GM18861 (cell line): Measurements from ENCODE around the gene EFNA3.

Experiments used
- ATAC-seq: cut with Tn5 transposase; IDR thresholded peaks from one replicate; pipeline ENCODE4 v1.9.1; 2021; ENCODE audit not compliant: unreplicated experiment

EFNA3 gene

GRCh38 chr1:155066777-155067176 lies 11.9 kb upstream of the EFNA3 start:
- no peak for ATAC-seq

DNA sequence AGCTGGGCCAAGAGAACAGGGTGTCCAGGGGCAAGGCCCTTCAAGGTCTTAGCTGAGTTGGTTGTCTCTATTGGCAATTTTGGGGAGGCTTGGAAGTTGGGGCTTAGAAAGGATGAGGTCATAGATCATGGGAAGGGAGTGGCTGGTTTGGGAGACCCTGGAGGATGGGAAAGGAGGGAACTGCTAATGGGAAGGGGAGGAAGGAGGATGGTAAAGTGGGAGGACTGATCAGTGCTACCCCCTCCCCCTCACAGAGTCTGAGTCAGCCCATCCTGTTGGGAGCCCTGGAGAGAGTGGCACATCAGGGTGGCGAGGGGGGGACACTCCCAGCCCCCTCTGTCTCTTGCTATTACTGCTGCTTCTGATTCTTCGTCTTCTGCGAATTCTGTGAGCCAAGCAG lies 10.0 kb upstream of the EFNA3 start:
- no peak for ATAC-seq

DNA sequence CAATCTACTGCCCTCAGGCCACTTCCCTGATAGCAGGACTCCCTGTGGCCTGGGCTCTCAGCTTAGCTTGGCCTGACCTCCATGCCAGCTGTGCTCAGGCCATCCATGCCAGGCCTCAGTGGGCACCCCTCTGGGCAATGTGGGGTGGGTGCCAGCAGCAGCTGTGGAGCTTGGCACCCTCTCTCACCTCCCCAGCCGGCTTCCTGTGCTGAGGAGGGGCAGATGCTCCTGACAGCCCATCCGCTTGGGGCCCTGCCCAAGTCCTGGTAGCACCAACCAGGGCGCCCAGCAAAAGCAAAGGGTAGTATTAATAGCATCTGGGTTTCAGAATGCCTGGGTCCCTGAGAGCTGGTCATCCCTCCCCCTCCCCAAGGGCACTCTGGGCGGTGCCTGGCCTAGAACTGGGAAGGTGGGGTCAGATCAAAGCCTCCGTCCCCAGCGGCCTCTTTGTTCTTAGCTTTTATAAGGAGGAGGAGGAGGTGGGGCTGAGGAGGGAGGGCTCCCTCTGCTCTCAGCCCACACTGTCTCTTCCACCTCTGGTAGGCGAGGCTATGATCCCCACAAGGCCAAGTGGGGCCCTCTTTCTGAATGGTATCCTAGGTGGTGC lies 9.0 kb upstream of the EFNA3 start:
- no peak for ATAC-seq

DNA sequence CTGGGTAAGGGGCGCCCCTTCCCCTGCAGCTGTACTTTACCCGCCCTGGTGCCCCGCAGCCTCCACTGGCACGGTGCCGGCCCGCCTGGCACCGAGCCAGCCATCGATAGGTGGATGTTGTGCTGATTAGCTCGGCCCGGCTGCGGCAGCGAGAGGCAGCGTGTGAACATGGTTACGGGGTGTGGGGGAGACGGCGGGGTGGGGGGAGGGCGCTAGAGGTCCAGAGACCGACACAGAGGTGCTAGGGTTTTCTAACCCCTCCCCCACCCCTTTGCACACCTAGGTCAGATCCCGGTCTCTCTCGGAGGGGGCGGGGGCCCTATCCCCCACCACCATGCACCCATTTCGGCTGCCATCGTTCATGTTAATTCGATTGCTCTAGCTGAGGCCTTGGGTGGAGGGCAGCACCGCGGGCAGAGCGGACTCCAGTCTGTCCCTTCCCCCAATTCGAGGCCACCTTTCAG lies 8.4 kb upstream of the EFNA3 start:
- no peak for ATAC-seq

DNA sequence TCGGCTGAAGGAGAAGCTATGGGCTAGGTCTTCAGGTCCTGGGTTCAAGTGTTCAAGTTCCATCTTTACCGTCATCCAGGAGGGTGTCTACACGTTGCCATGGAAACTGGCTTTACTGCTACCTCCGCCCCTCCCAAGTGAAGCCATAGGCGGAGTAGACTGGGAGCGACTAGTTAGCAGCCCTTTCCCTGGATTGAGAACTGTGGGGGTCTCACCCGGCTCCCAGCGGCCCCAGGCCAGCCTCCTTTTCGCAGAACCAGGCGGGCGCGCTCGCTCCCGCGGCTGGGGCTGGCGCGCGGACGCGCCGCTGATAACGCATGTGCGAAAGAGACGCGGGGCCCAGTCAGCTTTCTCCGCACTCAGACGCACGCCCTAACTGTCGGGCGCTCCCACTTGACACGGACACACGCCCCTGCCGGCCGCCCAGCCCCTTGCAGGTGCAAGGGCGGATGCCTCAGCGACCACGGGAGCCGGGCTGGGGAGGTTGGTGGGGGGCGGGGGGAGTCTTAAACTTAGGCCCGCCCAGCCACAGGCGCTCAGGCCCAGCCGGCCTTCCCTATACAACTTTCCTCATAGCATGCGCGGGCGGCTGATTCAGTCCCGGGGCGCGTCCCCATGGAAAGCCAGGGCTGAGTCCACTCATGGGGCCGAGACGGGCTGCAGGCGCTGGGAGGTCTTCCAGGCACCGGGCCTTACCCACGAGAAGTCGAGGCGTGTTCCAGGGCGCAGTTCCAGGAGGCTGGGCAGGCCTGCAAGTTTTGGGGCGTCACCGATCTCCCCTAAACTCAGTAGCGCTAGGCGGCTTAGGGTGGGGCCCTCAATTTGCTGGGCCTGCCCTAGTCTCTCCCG lies 7.7 kb upstream of the EFNA3 start:
- ATAC-seq: no peak

GRCh38 chr1:155071701-155072100 lies 6.9 kb upstream of the EFNA3 start:
- ATAC-seq: no peak

- no peak for ATAC-seq
These were observed 5.9 kb upstream of the EFNA3 start for GRCh38 chr1:155072531-155073289.

DNA sequence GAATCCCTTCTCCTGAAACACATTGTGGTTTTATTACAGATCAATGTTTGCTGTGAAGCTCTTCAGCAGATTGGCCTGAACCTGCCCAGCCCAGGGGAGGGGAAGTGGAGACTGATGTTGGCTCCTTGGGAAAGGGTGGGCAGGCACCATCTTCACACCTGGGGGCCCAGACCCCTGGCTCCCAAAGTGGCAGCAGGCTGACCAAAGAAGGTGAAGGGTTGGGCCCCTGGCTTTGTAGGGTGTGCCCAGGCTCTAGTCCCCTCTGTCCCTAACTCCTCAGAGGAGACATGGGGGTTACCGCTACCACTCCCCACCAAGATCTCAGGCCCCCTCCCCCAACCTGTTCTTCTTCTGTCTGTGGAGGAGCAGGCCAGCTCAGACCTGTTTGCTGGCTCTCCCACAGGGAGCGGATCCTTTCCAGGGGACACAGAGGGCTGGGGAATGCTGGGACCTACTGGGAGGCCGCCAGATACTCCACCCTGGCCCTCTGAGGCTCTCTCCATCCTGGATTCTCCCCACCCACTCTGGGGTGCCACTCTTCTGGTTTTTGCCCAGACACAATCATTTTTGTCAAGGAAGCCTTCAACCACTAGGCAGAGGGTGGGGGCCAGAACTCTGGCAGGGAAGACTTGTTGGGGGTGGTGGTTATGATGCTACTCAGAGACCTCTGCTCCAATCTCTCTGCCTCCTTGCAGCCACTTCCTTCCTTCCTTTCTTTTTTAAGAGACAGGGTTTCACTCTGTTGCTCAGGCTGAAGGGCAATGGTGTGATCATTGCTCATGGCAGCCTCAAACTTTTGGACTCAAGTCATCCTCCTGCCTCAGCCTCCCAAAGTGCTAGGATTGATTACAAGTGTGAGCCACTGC lies 5.0 kb upstream of the EFNA3 start:
- ATAC-seq: no peak

DNA sequence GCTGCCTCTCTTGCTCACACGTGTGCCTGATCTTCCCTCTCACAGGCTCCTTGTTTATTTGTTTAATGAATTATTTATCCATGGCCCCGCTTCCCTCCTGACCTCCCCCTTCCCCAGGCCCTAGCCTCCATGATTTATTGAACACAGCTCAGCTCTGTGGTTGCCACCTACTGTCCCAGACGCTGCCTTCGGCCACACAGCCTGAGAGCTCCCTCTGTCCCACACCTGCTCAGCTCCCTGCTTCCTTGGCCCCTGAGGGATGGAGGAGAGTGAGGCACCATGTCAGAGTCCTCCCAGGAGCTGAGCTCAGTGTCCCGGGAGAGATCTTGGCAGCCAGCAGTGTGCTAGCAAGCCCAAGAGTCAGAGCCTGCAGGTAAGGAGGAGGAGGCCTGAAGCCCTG lies 3.1 kb upstream of the EFNA3 start:
- ATAC-seq: no peak

GRCh38 chr1:155076371-155076770 lies 2.3 kb upstream of the EFNA3 start:
- no peak for ATAC-seq

GRCh38 chr1:155077346-155077745 lies 1.3 kb upstream of the EFNA3 start:
- no peak for ATAC-seq

GRCh38 chr1:155077758-155078445 lies 735 bp upstream of the EFNA3 start:
- no peak for ATAC-seq

DNA sequence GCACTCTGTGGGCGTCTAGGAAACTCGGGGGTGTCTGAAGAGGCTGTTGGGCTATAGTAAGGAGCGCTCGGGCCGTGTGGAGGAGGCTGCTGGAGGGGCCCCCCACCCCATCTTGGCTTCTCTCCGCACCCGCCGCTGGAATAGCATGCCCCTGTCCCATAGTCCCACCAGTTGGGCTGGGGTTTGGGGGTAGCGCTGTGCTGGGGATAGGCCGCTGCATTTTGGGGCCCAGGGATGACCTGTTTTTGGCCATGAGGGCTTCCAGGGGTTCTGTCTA lies 511 bp downstream of the EFNA3 start:
- no peak for ATAC-seq

DNA sequence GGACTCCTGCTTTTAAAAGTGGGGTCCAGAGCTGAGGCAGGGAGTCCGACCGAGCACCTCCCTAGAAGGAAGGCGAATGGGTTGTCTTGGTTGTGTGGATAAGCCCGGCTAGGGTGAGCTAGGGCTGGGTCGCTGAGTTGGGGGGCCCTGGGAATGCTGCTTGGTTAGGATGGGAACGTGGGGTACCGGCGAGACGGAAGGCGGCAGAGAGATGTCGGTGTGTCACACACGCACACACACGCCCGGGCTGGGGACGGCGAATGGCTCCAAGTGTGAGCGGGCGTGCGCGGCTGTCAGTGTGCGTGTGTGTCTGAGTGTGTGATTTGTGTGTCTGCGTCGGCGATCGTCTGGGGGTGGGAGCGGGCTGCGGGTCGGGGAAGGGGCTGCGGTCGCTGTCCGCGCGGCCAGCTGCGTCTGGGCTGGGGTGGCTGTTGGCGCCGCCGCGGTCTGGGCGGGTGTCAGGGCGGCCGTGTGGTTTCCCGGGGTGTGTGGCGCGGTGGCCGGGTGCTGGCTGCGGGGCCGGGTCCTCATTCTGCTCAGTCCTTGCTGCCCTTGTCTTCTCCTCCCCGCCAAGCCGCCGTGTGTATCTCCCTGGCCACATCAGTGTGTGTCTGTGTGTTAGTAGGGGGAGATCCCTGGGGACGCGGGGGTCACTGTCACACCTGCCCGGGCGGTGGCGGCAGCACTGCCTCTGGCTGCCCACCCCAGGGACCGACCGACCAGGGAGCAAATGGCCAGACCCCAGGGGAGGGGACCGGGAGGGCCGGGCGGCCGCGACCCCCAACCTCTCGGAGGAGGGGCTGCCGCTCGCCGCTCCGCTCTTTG lies 1.1 kb downstream of the EFNA3 start:
- no peak for ATAC-seq

GRCh38 chr1:155080312-155081228 lies 1.9 kb downstream of the EFNA3 start:
- no peak for ATAC-seq

- no peak for ATAC-seq
These were observed 3.0 kb downstream of the EFNA3 start for GRCh38 chr1:155081472-155082300.

DNA sequence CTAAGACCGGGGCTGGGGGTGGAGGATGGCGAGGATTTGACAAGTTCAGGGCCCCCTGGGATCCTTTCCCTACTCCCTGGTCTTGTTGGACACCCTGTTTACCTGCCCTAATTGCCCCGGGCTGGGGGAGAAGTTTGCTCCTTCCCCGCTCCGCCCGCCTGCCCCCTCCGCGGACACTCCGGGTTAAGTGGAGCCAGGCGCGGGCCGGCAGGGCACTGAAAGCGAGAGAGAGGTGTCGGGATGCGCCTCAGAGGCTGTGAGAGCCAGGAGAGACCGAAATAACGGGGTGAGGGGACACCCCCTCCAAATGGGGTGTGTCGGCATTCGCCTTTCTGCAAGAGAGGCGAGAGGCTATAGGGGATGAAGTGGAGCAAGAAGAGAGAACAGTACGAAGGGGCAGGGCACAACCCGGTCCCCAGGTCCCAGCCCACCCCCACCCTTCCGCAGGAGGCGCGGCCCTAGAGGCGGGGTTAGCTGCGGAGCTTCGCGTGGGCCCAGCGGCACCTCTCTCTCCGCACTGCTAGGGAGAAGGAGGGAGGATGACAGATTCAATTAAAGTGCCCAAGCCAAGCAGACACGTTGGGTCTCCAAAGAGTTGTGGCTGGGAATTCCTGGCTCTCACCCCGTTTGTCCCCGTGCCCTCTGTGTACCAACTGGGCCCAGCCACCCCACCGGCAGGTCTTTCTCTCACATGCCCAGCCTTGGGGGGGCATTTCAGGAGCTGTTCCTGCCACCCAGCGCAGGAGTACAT lies 3.8 kb downstream of the EFNA3 start:
- no peak for ATAC-seq
